OCI-LY3 (cell line): Measurements from ENCODE around the gene GREM1.

Experiments
- H2AFZ ChIP-seq: fragments of 200-600, 300-600 bp; shearing (Covaris generic); 2 replicates; pipeline ENCODE4 v1.6.0; 2014; ENCODE audit warnings: antibody characterized with exemption, low read depth, low read length
- H3K27ac ChIP-seq: fragments of 200-600, 300-600 bp; sonication (generic); 2 replicates; pipeline ENCODE4 v1.5.1; 2014; ENCODE audit warnings: mild to moderate bottlenecking, low read length, moderate library complexity, mixed read lengths
- H3K27me3 ChIP-seq: fragments of 200-600, 300-600 bp; sonication (generic); 2 replicates; pipeline ENCODE4 v1.6.1; 2014; ENCODE audit warnings: low read depth, low read length, mixed read lengths
- H3K36me3 ChIP-seq: fragments of 200-600, 300-600 bp; sonication (generic); replicated peaks from 2 replicates; pipeline ENCODE3; 2014; ENCODE audit warnings: low read depth, low read length, mixed read lengths
- H3K4me1 ChIP-seq: fragments of 300-600, 200-600 bp; sonication (generic); 2 replicates; pipeline ENCODE4 v1.6.1; 2014; ENCODE audit warnings: low read length, mixed read lengths
- H3K4me2 ChIP-seq: fragments of 200-600, 300-600 bp; sonication (generic); 2 replicates; pipeline ENCODE4 v1.6.1; 2014; ENCODE audit warnings: low read length, mixed read lengths
- H3K4me3 ChIP-seq: fragments of 300-600, 200-600 bp; sonication (generic); 2 replicates; pipeline ENCODE4 v1.5.1; 2014; ENCODE audit warnings: antibody characterized with exemption, mild to moderate bottlenecking, low read length, moderate library complexity
- H3K79me2 ChIP-seq: fragments of 300-600, 200-600 bp; shearing (Covaris generic); 2 replicates; pipeline ENCODE4 v1.6.1; 2014; ENCODE audit warnings: mild to moderate bottlenecking, low read length, mixed read lengths
- H3K9ac ChIP-seq: fragments of 300-600, 200-600 bp; shearing (Covaris generic); 2 replicates; pipeline ENCODE4 v1.6.0; 2014; ENCODE audit warnings: mild to moderate bottlenecking, low read length, moderate library complexity
- H3K9me3 ChIP-seq: fragments of 200-600, 300-600 bp; shearing (Covaris generic); 2 replicates; pipeline ENCODE4 v1.6.1; 2014; ENCODE audit warnings: low read length, mixed read lengths; ENCODE audit not compliant: insufficient read depth
- H4K20me1 ChIP-seq: fragments of 200-600, 300-600 bp; sonication (generic); 2 replicates; pipeline ENCODE4 v1.6.1; 2016; ENCODE audit warnings: low read length, mixed read lengths; ENCODE audit not compliant: insufficient read depth
- CTCF ChIP-seq: fragments of 200-600, 300-600 bp; sonication (generic); IDR thresholded peaks from 2 replicates; pipeline ENCODE4 v1.5.1; 2014; ENCODE audit warnings: antibody characterized with exemption, low read length, low read depth
- EZH2phosphoT487 ChIP-seq: fragments of 200-600 bp; shearing (Covaris generic); IDR thresholded peaks from 2 replicates; pipeline ENCODE4 v1.6.1; 2018; ENCODE audit warnings: antibody characterized with exemption, mixed run types, low read depth

The GREM1 gene

DNA sequence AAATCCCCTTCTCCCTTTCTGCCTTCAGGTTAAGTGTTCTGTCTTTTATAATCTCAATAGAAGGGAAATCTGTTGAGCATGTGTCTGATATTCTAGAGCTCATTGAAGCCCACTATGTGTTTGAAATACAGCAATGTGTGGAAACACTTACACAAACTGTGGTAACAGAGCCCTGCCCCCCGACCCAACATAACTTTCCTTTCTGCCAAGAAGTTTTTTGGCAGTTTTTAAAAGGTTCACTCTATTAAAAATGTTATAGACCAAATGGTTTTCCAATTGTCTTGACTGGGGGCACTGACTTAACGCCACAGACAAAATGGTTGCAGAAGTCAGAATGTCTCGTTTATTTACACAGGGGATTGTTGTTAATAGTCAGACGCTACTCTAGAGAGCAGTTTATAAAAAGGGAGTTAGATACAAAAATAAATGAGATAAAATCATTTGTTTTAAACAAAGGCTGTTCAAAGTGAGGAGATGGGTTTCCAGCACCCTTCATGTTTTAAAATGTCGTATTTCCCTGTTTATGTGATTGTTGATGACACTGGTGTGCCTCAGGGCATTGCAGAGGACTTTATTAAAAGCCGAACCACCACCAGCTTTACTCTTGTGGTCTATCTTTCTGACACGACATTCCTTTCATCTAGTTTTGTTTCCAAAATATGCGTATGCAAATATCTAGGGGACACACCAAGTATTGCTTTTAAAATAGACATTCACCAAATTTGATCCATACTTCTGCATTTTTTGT lies 26.7 kb upstream of the GREM1 start:
- Histone ChIP-seq H3K9ac (no peak overlapping the region), H3K27ac (no peak overlapping the region), H3K4me3 (no peak overlapping the region), H4K20me1 (no peaks in the 10 kb centered on the region), H3K79me2 (no peaks in the 10 kb centered on the region), H2AFZ (no peak overlapping the region), H3K4me2 (no peak overlapping the region), H3K27me3 (no peaks in the 10 kb centered on the region), H3K9me3 (no peaks in the 10 kb centered on the region), H3K36me3 (no peaks in the 10 kb centered on the region), H3K4me1 (peaks cover 5% of the 10 kb centered on the region; the same call in 1 of the 2 replicates)
- TF ChIP-seq CTCF = no peak
- no peak for TF ChIP-seq EZH2phosphoT487

GRCh38 chr15:32691689-32692038 lies 26.1 kb upstream of the GREM1 start:
- Histone ChIP-seq H3K4me2 (no peak overlapping the region), H3K79me2 (no peaks in the 10 kb centered on the region), H3K27ac (no peak overlapping the region), H3K4me1 (peaks cover 5% of the 10 kb centered on the region; the same call in 1 of the 2 replicates), H3K9me3 (no peaks in the 10 kb centered on the region), H3K27me3 (no peaks in the 10 kb centered on the region), H2AFZ (no peak overlapping the region), H4K20me1 (no peaks in the 10 kb centered on the region), H3K4me3 (no peak overlapping the region), H3K9ac (no peak overlapping the region), H3K36me3 (no peaks in the 10 kb centered on the region)
- TF ChIP-seq CTCF (no peak), EZH2phosphoT487 (no peak)

- H3K27ac ChIP-seq = no peak overlapping the region
- H3K27me3 ChIP-seq = no peaks in the 10 kb centered on the region
- no peak overlapping the region for H3K4me2 ChIP-seq
- H4K20me1 ChIP-seq = no peaks in the 10 kb centered on the region
- H2AFZ ChIP-seq = no peak overlapping the region
- H3K4me3 ChIP-seq = no peak overlapping the region
- H3K79me2 ChIP-seq = no peaks in the 10 kb centered on the region
- TF ChIP-seq EZH2phosphoT487 = no peak
- TF ChIP-seq CTCF = no peak
- H3K36me3 ChIP-seq = no peaks in the 10 kb centered on the region
- H3K9me3 ChIP-seq = no peaks in the 10 kb centered on the region
- H3K4me1 ChIP-seq = peaks cover 5% of the 10 kb centered on the region; the same call in 1 of the 2 replicates
- H3K9ac ChIP-seq = no peak overlapping the region
Measured at GRCh38 chr15:32692286-32692685, 25.5 kb upstream of the GREM1 start.

GRCh38 chr15:32694222-32694983 lies 23.4 kb upstream of the GREM1 start:
- Histone ChIP-seq H3K4me1 (peaks cover 5% of the 10 kb centered on the region; the same call in 1 of the 2 replicates), H3K9me3 (no peaks in the 10 kb centered on the region), H3K27ac (no peak overlapping the region), H3K79me2 (no peaks in the 10 kb centered on the region), H3K27me3 (no peaks in the 10 kb centered on the region), H2AFZ (no peak overlapping the region), H3K9ac (no peak overlapping the region), H3K4me2 (no peak overlapping the region), H4K20me1 (no peaks in the 10 kb centered on the region), H3K36me3 (no peaks in the 10 kb centered on the region), H3K4me3 (no peak overlapping the region)
- TF ChIP-seq CTCF = no peak
- no peak for TF ChIP-seq EZH2phosphoT487
